MM.1S (cell line): ENCODE data around the gene IPO5.

Experiments
- DNase-seq: peaks from one replicate; pipeline ENCODE4 v3.0.0-alpha.2; 2015
- H2AFZ ChIP-seq: fragments of 300-600 bp; sonication (generic); 2 replicates; pipeline ENCODE4 v1.6.0; 2016; ENCODE audit warnings: antibody characterized with exemption, low read length
- H3F3A ChIP-seq: fragments of 300-600 bp; sonication (generic); 2 replicates; pipeline ENCODE4 v1.6.1; 2016; ENCODE audit warnings: mild to moderate bottlenecking, antibody characterized with exemption, low read length, moderate library complexity, mixed read lengths; ENCODE audit not compliant: insufficient read depth
- H3K27ac ChIP-seq: fragments of 300-600 bp; sonication (generic); 2 replicates; pipeline ENCODE4 v1.5.1; 2016; ENCODE audit warnings: mild to moderate bottlenecking, low read length
- H3K27me3 ChIP-seq: fragments of 300-600 bp; sonication (generic); replicated peaks from 2 replicates; pipeline ENCODE4 v1.6.0; 2016; ENCODE audit warnings: low read length; ENCODE audit not compliant: insufficient read depth
- H3K36me3 ChIP-seq: fragments of 300-600 bp; sonication (generic); replicated peaks from 2 replicates; pipeline ENCODE4 v1.6.1; 2016; ENCODE audit warnings: mild to moderate bottlenecking, low read length, mixed read lengths; ENCODE audit not compliant: insufficient read depth
- H3K4me1 ChIP-seq: fragments of 300-600 bp; sonication (generic); 2 replicates; pipeline ENCODE4 v1.6.1; 2016; ENCODE audit warnings: low read length, mixed read lengths
- H3K4me2 ChIP-seq: fragments of 300-600 bp; sonication (generic); 2 replicates; pipeline ENCODE4 v1.6.0; 2016; ENCODE audit warnings: low read depth, low read length
- H3K4me3 ChIP-seq: fragments of 300-600 bp; sonication (generic); 2 replicates; pipeline ENCODE4 v1.5.1; 2016; ENCODE audit warnings: low read length, mixed read lengths
- H3K79me2 ChIP-seq: fragments of 300-600 bp; sonication (generic); 2 replicates; pipeline ENCODE4 v1.6.1; 2016; ENCODE audit warnings: mixed run types, low read length, mixed read lengths
- H3K9ac ChIP-seq: fragments of 300-600 bp; sonication (generic); 2 replicates; pipeline ENCODE4 v1.6.1; 2016; ENCODE audit warnings: low read length, mixed read lengths
- H3K9me2 ChIP-seq: fragments of 300-600 bp; sonication (generic); replicated peaks from 2 replicates; pipeline ENCODE4 v1.6.1; 2016; ENCODE audit warnings: mild to moderate bottlenecking, low read length, mixed read lengths; ENCODE audit not compliant: insufficient read depth
- H3K9me3 ChIP-seq: fragments of 300-600 bp; sonication (generic); replicated peaks from 2 replicates; pipeline ENCODE4 v1.6.1; 2016; ENCODE audit warnings: mild to moderate bottlenecking, low read length, mixed read lengths; ENCODE audit not compliant: insufficient read depth
- H4K20me1 ChIP-seq: fragments of 300-600 bp; sonication (generic); 2 replicates; pipeline ENCODE4 v1.6.1; 2016; ENCODE audit warnings: mild to moderate bottlenecking, low read length, moderate library complexity, mixed read lengths; ENCODE audit not compliant: insufficient read depth
- CTCF ChIP-seq: fragments of 300-600 bp; sonication (generic); IDR thresholded peaks from 2 replicates; pipeline ENCODE4 v1.5.1; 2016; ENCODE audit warnings: antibody characterized with exemption, low read length, mixed read lengths
- EZH2 ChIP-seq: fragments of 300-600 bp; sonication (generic); optimal IDR thresholded peaks from 2 replicates; pipeline ENCODE3; 2017; ENCODE audit warnings: low read depth, mild to moderate bottlenecking, antibody characterized with exemption, low read length, mixed read lengths
- EZH2phosphoT487 ChIP-seq: fragments of 300-600 bp; sonication (generic); IDR thresholded peaks from 2 replicates; pipeline ENCODE4 v1.6.1; 2018; ENCODE audit warnings: antibody characterized with exemption, low read length

IPO5 gene

GRCh38 chr13:97914540-97914939 lies 38.9 kb upstream of the IPO5 start:
- H3K36me3 ChIP-seq, result no peaks in the 10 kb centered on the region
- no peaks in the 10 kb centered on the region for H3K9me2 ChIP-seq

GRCh38 chr13:97921176-97921816 lies 32.2 kb upstream of the IPO5 start:
- Histone ChIP-seq H3K4me3 (no peak overlapping the region), H3K9ac (no peak overlapping the region), H3K27me3 (no peaks in the 10 kb centered on the region), H2AFZ (no peak overlapping the region), H3K27ac (no peak overlapping the region), H3K36me3 (no peaks in the 10 kb centered on the region), H3K9me2 (no peaks in the 10 kb centered on the region), H3K4me2 (no peak overlapping the region), H3K9me3 (no peaks in the 10 kb centered on the region), H4K20me1 (no peaks in the 10 kb centered on the region), H3K79me2 (no peaks in the 10 kb centered on the region), H3K4me1 (no peaks in the 10 kb centered on the region), H3F3A (no peaks in the 10 kb centered on the region)
- TF ChIP-seq EZH2 (no peak), CTCF (no peak), EZH2phosphoT487 (no peak)
- DNase-seq, result no peak

More at GRCh38 chr13:97914540-97914939, 38.9 kb upstream of the IPO5 start:
- TF ChIP-seq EZH2phosphoT487 (no peak), CTCF (no peak), EZH2 (no peak)
- Histone ChIP-seq H3K27ac (no peak overlapping the region), H3K27me3 (no peaks in the 10 kb centered on the region), H3F3A (no peaks in the 10 kb centered on the region), H3K4me2 (no peak overlapping the region), H2AFZ (no peak overlapping the region), H4K20me1 (no peaks in the 10 kb centered on the region), H3K9ac (no peak overlapping the region), H3K79me2 (no peaks in the 10 kb centered on the region), H3K4me1 (no peaks in the 10 kb centered on the region), H3K4me3 (no peak overlapping the region), H3K9me3 (no peaks in the 10 kb centered on the region)
- no peak for DNase-seq

- Histone ChIP-seq H4K20me1 (no peaks in the 10 kb centered on the region), H3K4me2 (no peak overlapping the region), H3K4me1 (no peaks in the 10 kb centered on the region), H3K9ac (no peak overlapping the region), H3F3A (no peaks in the 10 kb centered on the region), H3K27ac (no peak overlapping the region), H3K36me3 (no peaks in the 10 kb centered on the region), H3K9me2 (no peaks in the 10 kb centered on the region), H3K79me2 (no peaks in the 10 kb centered on the region), H3K9me3 (no peaks in the 10 kb centered on the region), H3K27me3 (no peaks in the 10 kb centered on the region), H2AFZ (no peak overlapping the region), H3K4me3 (no peak overlapping the region)
- TF ChIP-seq EZH2phosphoT487, result no peak
- TF ChIP-seq EZH2, result no peak
- TF ChIP-seq CTCF, result no peak
- no peak for DNase-seq
These were observed 25.2 kb upstream of the IPO5 start for GRCh38 chr13:97928301-97928700.
